CD4-positive, CD25-positive, alpha-beta regulatory T cell (primary cell): ENCODE measurements around the gene ZBTB38. TPM values are rescaled to one million over a fixed set of nuclear protein-coding genes. Genes with fewer than 3 reads are reported as not detected.
A peak's percentile ranks its signal among the peaks of the same experiment; 100 is the strongest.

Source experiments
- ATAC-seq, 2 donors: fragments of 150-1000 bp; cut with Tn5 transposase; one replicate each; pipeline ENCODE4 v1.10.0; 2021; ENCODE audit warnings: low read depth in 2 of 2, moderate number of reproducible peaks in 2 of 2, moderate library complexity in 1 of 2
- DNase-seq, 3 donors: peaks; one replicate each; pipeline versions ENCODE4 v3.0.0 to v3.0.0-alpha.2; 2012 to 2022; ENCODE audit warnings: mixed read lengths in 1 of 3
- H3K27ac ChIP-seq: one replicate; pipeline ENCODE4 v1.7.0; 2013; ENCODE audit warnings: mild to moderate bottlenecking, low read length; ENCODE audit not compliant: insufficient read depth, poor library complexity, severe bottlenecking
- H3K27me3 ChIP-seq: one replicate; pipeline ENCODE4 v1.7.0; 2013; ENCODE audit warnings: low read length; ENCODE audit not compliant: control insufficient read depth, insufficient read depth
- H3K36me3 ChIP-seq: one replicate; pipeline ENCODE4 v1.7.0; 2013; ENCODE audit warnings: mild to moderate bottlenecking, low read length, moderate library complexity; ENCODE audit not compliant: control insufficient read depth, insufficient read depth
- H3K4me1 ChIP-seq: 2 replicates; pipeline ENCODE4 v1.7.0; 2013; ENCODE audit warnings: mild to moderate bottlenecking, low read length; ENCODE audit not compliant: insufficient read depth, control insufficient read depth, poor library complexity, severe bottlenecking
- H3K4me3 ChIP-seq: one replicate; pipeline ENCODE4 v1.7.0; 2013; ENCODE audit warnings: low read depth, mild to moderate bottlenecking, low read length, moderate library complexity
- H3K9me3 ChIP-seq, 2 experiments: 1 replicate in 1 of 2; 2 replicates in 1 of 2; pipeline ENCODE4 v1.7.0; 2013; ENCODE audit warnings: low read length in 2 of 2, mild to moderate bottlenecking in 1 of 2, moderate library complexity in 1 of 2; ENCODE audit not compliant: control insufficient read depth in 2 of 2
- H3K27ac Mint-ChIP-seq, 3 donors: one replicate each; pipeline ENCODE4 v1.8.0; 2020 to 2022; ENCODE audit warnings: mild to moderate bottlenecking in 3 of 3, mixed read lengths in 3 of 3, moderate library complexity in 2 of 3
- H3K27me3 Mint-ChIP-seq: one replicate; pipeline ENCODE4 v1.8.0; 2022; ENCODE audit warnings: mild to moderate bottlenecking, mixed read lengths
- H3K36me3 Mint-ChIP-seq: one replicate; pipeline ENCODE4 v1.8.0; 2020; ENCODE audit warnings: mixed read lengths
- H3K4me1 Mint-ChIP-seq, 4 donors: one replicate each; pipeline ENCODE4 v1.8.0; 2020 to 2022; ENCODE audit warnings: mixed read lengths in 4 of 4, mild to moderate bottlenecking in 1 of 4
- H3K4me3 Mint-ChIP-seq, 4 donors: one replicate each; pipeline ENCODE4 v1.8.0; 2020 to 2022; ENCODE audit warnings: mild to moderate bottlenecking in 4 of 4, mixed read lengths in 4 of 4, moderate library complexity in 3 of 4
- H3K9me3 Mint-ChIP-seq, 7 donors: one replicate each; pipeline ENCODE4 v1.8.0; 2020 to 2022; ENCODE audit warnings: mixed read lengths in 7 of 7, mild to moderate bottlenecking in 3 of 7, moderate library complexity in 2 of 7
- polyA plus RNA-seq, 4 donors: library from polyadenylated mRNA; unstranded; fragments of 300-500 nt; fragmentation: Illumina TruSeq; gene quantifications; one replicate each; pipeline ENCODE4 v1.2.3, GENCODE V29; 2021
- total RNA-seq: library from RNA; stranded (reverse); gene quantifications from one replicate; pipeline ENCODE4 v1.2.3, GENCODE V29; 2022

ZBTB38 gene
- total and polyA plus RNA-seq, 5 donors from 2014 or later, result 65.0 to 148 (median 96.7) TPM

DNA sequence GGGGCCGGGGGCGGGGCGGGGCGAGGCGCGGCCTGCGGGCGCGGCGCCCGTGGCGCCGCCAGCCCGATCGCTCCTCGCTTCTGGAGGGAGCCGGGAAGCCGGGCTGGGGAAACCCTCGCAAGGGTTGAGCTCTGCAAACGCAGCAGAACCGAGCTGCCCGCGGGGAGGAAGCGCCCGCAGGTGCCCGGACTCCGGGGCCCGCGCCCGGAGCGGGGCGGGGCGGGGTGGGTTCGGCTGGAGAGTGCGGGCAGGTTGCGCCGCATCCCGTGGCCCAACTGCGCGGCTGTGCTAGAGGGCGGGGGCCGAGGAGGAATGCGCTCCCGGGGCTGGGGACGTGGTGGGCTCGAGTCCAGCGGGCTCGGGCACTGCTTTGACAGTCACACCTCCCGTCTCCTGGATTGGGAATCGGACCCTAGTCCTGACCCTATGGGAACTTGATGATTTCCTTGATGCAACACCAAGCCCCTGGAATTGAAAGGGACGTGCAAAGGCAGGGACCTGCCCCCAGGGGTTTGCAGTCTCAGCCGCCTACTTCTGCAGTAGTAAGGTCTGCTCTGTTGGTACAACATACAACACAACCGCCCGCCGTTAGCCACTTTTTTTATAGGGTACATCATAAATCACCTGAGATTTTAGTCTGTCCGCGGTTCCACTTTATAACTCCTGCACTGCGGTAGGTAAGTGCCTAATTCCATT is 34.3 kb downstream of the ZBTB38 start:
- H3K4me1 ChIP-seq, result peaks cover 64% of the 10 kb centered on the region
- ATAC-seq, result peak; percentile 64 to 65
- DNase-seq, result peak; percentile 49 to 71 (median 57)

DNA sequence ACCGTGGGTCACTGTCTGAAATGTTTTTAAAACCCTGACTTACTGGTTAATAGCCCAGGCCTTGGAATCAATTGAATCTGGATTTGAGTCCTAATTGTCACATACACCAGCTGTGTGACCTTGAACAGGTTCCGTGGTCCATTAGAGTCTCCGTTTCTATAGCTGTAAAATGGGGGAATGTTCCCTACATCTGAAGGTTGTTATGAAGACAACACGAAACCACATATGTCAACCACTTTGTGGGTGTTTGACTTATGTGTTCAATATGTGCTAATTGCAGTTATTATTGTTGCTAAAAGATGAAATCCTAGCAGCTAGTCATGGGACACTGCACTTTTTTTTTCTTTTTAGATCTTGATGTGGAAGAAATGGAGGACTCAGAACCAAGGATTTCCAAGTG is 35.3 kb downstream of the ZBTB38 start:
- Mint-ChIP-seq H3K4me1 (peaks cover 50 to 77% (median 60%) of the 10 kb centered on the region in 4 donors), H3K9me3 (peaks cover 0 to 2% (median 0%) of the 10 kb centered on the region in 7 donors), H3K27ac (peak overlapping the region; percentile 60 to 99 (median 98)), H3K36me3 (peaks cover 35% of the 10 kb centered on the region), H3K4me3 (peak overlapping the region; percentile 95 to 99 (median 96)), H3K27me3 (no peaks in the 10 kb centered on the region)
- H3K27ac ChIP-seq, result peak overlapping the region; percentile 81
- DNase-seq (peak in 1 of 3 donors; percentile 27), ATAC-seq (no peak)
- H3K36me3 ChIP-seq, result peaks cover 36% of the 10 kb centered on the region
- H3K9me3 ChIP-seq, result no peaks in the 10 kb centered on the region
- H3K4me3 ChIP-seq, result peak overlapping the region; percentile 93
- H3K27me3 ChIP-seq, result no peaks in the 10 kb centered on the region
- peaks cover 66% of the 10 kb centered on the region for H3K4me1 ChIP-seq

More for the DNA sequence above, 34.3 kb downstream of the ZBTB38 start:
- Histone ChIP-seq H3K9me3 (no peaks in the 10 kb centered on the region), H3K27ac (peak overlapping the region; percentile 81), H3K27me3 (no peaks in the 10 kb centered on the region), H3K4me3 (peak overlapping the region; percentile 93), H3K36me3 (peaks cover 31% of the 10 kb centered on the region)
- no peaks in the 10 kb centered on the region for H3K27me3 Mint-ChIP-seq
- H3K9me3 Mint-ChIP-seq, result peaks cover 0 to 2% (median 0%) of the 10 kb centered on the region in 7 donors
- peak overlapping the region; percentile 97 to 99 (median 98) for H3K27ac Mint-ChIP-seq
- H3K4me3 Mint-ChIP-seq, result peak overlapping the region; percentile 95 to 99 (median 96)
- peaks cover 45 to 68% (median 55%) of the 10 kb centered on the region in 4 donors for H3K4me1 Mint-ChIP-seq
- peaks cover 33% of the 10 kb centered on the region for H3K36me3 Mint-ChIP-seq

DNA sequence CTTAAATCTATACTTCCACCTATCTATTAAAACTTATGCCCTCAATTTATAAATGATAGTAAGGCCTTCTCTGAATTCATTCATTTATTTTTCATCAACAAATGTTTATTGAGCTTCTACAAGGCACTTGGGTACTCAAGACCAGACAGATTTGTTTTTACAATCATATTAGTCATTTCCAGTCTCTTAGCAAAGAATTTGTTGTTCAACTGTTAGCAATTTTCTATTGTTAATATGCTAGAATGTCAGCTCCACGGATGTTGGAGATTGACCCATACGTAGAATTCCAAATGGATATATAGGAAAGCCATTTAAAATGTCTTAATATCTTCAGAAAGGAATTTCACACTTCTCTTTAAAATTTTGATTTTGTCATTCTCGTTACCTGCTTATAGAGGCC is 36.7 kb downstream of the ZBTB38 start:
- peaks cover 0 to 2% (median 0%) of the 10 kb centered on the region in 7 donors for H3K9me3 Mint-ChIP-seq
- H3K27me3 Mint-ChIP-seq, result no peaks in the 10 kb centered on the region
- peaks cover 42 to 82% (median 61%) of the 10 kb centered on the region in 4 donors for H3K4me1 Mint-ChIP-seq
- DNase-seq (no peak), ATAC-seq (no peak)
- H3K4me3 Mint-ChIP-seq, result peak overlapping the region in 3 of 4 donors; percentile 59 to 97 (median 95)
- Histone ChIP-seq H3K4me3 (peak overlapping the region; percentile 93), H3K27ac (no peak overlapping the region), H3K4me1 (peaks cover 80% of the 10 kb centered on the region), H3K27me3 (no peaks in the 10 kb centered on the region), H3K36me3 (peaks cover 39% of the 10 kb centered on the region), H3K9me3 (no peaks in the 10 kb centered on the region)
- H3K36me3 Mint-ChIP-seq, result peaks cover 43% of the 10 kb centered on the region
- H3K27ac Mint-ChIP-seq, result peak overlapping the region in 2 of 3 donors; percentile 31 to 56

DNA sequence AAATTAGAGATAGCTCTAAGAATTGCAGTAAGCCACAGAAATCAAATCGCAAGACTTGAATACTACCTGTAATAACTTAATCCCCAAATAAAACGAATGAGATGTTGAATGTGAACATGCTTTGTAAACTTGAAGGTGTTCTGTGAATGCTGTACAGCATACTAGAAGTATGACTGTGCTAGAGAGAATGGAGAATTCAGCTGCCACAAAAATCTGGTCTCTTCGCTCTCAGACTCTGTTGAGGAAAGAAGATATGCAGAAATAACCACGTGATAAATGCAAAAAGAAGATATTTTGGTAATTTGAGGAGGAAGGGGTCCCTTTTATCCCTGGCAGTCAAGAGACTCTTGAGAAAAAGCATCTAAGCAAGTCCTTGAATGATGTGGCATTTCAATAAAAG is 37.3 kb downstream of the ZBTB38 start:
- ATAC-seq (no peak), DNase-seq (no peak)
- peak overlapping the region; percentile 22 for H3K4me3 ChIP-seq
- H3K4me1 Mint-ChIP-seq, result peaks cover 42 to 82% (median 64%) of the 10 kb centered on the region in 4 donors
- H3K27ac ChIP-seq, result peak overlapping the region; percentile 35
- H3K4me3 Mint-ChIP-seq, result peak overlapping the region; percentile 34 to 97 (median 58)
- peaks cover 0 to 2% (median 0%) of the 10 kb centered on the region in 7 donors for H3K9me3 Mint-ChIP-seq
- no peaks in the 10 kb centered on the region for H3K9me3 ChIP-seq
- no peaks in the 10 kb centered on the region for H3K27me3 Mint-ChIP-seq
- H3K36me3 Mint-ChIP-seq, result peaks cover 43% of the 10 kb centered on the region
- peaks cover 39% of the 10 kb centered on the region for H3K36me3 ChIP-seq
- peaks cover 81% of the 10 kb centered on the region for H3K4me1 ChIP-seq
- no peaks in the 10 kb centered on the region for H3K27me3 ChIP-seq
- peak overlapping the region; percentile 21 to 87 (median 68) for H3K27ac Mint-ChIP-seq

- peak overlapping the region; percentile 22 for H3K4me3 ChIP-seq
- no peaks in the 10 kb centered on the region for H3K27me3 ChIP-seq
- no peaks in the 10 kb centered on the region for H3K9me3 ChIP-seq
- no peaks in the 10 kb centered on the region for H3K27me3 Mint-ChIP-seq
- H3K36me3 ChIP-seq, result peaks cover 39% of the 10 kb centered on the region
- H3K4me1 ChIP-seq, result peaks cover 81% of the 10 kb centered on the region
- ATAC-seq, result no peak
- peaks cover 43% of the 10 kb centered on the region for H3K36me3 Mint-ChIP-seq
- peak overlapping the region; percentile 35 for H3K27ac ChIP-seq
- H3K9me3 Mint-ChIP-seq, result peaks cover 0 to 2% (median 0%) of the 10 kb centered on the region in 7 donors
- peaks cover 47 to 84% (median 65%) of the 10 kb centered on the region in 4 donors for H3K4me1 Mint-ChIP-seq
- H3K27ac Mint-ChIP-seq, result peak overlapping the region; percentile 68 to 87 (median 87)
- no peak for DNase-seq
- H3K4me3 Mint-ChIP-seq, result peak overlapping the region; percentile 34 to 97 (median 58)
Measured at GRCh38 chr3:141406265-141406664, 38.0 kb downstream of the ZBTB38 start.

- Mint-ChIP-seq H3K27me3 (no peaks in the 10 kb centered on the region), H3K9me3 (peaks cover 0 to 2% (median 0%) of the 10 kb centered on the region in 7 donors), H3K4me1 (peaks cover 51 to 88% (median 70%) of the 10 kb centered on the region in 4 donors), H3K4me3 (peak overlapping the region in 2 of 4 donors; percentile 33 to 97), H3K27ac (peak overlapping the region in 2 of 3 donors; percentile 68 to 79), H3K36me3 (peaks cover 43% of the 10 kb centered on the region)
- DNase-seq, result no peak
- ATAC-seq, result no peak
- Histone ChIP-seq H3K27me3 (no peaks in the 10 kb centered on the region), H3K4me1 (peaks cover 81% of the 10 kb centered on the region), H3K27ac (peak overlapping the region; percentile 28), H3K4me3 (peak overlapping the region; percentile 22), H3K36me3 (peaks cover 39% of the 10 kb centered on the region), H3K9me3 (no peaks in the 10 kb centered on the region)
Measured at GRCh38 chr3:141407047-141407446, 38.7 kb downstream of the ZBTB38 start.

DNA sequence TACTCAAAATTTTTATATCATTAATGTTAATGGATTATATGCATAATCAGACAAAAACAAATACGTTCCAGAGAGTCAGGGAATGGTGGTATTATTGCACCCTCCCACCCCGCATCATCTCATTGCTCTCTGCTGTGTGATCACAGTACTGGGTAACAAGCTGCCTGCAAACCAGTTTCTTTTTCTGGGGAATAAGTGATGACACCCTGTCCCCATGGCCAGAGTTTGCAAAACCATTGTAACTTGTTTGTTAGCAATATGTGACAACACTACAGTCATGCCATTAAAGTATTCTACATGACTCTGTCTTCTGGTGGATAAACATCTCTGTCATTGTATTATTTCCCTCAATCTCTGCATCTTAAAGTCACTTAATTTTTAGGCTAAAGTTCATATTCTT is 39.5 kb downstream of the ZBTB38 start:
- peaks cover 87% of the 10 kb centered on the region for H3K4me1 ChIP-seq
- DNase-seq, result no peak
- peaks cover 39% of the 10 kb centered on the region for H3K36me3 ChIP-seq
- H3K27ac ChIP-seq, result peak overlapping the region; percentile 6
- peaks cover 55 to 93% (median 76%) of the 10 kb centered on the region in 4 donors for H3K4me1 Mint-ChIP-seq
- H3K9me3 Mint-ChIP-seq, result peaks cover 0 to 2% (median 0%) of the 10 kb centered on the region in 7 donors
- peak overlapping the region in 1 of 3 donors; percentile 58 for H3K27ac Mint-ChIP-seq
- H3K27me3 Mint-ChIP-seq, result no peaks in the 10 kb centered on the region
- no peaks in the 10 kb centered on the region for H3K27me3 ChIP-seq
- peak overlapping the region in 1 of 4 donors; percentile 36 for H3K4me3 Mint-ChIP-seq
- H3K9me3 ChIP-seq, result no peaks in the 10 kb centered on the region
- peaks cover 43% of the 10 kb centered on the region for H3K36me3 Mint-ChIP-seq
- no peak for ATAC-seq
- peak overlapping the region; percentile 13 for H3K4me3 ChIP-seq
